Astrocyte of the spinal cord (primary cell): ENCODE data around the gene MTMR3.
"Not testable (repeated sequence)": the region's sequence is repeated elsewhere in the genome, so short reads cannot be mapped to it uniquely, and the experiment has no call there.

ENCODE experiments used
- DNase-seq: peaks from one replicate; pipeline ENCODE4 v3.0.0; 2011; ENCODE audit warnings: low read depth, low spot score
- H3K4me3 ChIP-seq: 2 replicates; pipeline ENCODE4 v1.5.1; 2011; ENCODE audit warnings: low read depth, mild to moderate bottlenecking, low read length, moderate library complexity
- in situ Hi-C: cut with HindIII; loops from 2 replicates; pipeline ENCODE4 v1.10.0; 2017; ENCODE audit warnings: low sequenced_read_pairs
- TF ChIP-seq, protein P1 (sequence below): IDR thresholded peaks from 2 replicates; pipeline ENCODE4 v1.5.1; 2012; ENCODE audit warnings: low read depth, mild to moderate bottlenecking, low read length, inconsistent platforms

The MTMR3 gene

DNA sequence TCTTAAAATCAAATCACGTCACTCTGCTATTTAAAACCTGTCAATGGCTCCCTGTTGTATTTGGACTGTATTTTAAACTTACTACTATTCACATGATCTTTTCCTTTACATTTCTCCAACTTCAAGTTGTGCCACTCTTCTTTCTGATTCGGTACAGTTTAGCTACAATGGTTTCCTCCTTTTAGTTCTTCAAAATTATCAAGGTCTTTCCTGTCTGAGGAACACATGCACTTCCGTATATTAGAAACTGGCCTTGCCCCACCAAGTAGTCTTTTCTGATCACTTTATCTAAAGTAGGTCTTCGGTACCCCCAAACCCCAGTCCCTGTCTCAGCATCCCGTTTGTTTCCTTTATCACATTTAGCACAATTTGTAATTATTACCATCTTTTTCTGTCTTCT lies 81.8 kb downstream of the MTMR3 start:
- TF ChIP-seq, protein P1, sequence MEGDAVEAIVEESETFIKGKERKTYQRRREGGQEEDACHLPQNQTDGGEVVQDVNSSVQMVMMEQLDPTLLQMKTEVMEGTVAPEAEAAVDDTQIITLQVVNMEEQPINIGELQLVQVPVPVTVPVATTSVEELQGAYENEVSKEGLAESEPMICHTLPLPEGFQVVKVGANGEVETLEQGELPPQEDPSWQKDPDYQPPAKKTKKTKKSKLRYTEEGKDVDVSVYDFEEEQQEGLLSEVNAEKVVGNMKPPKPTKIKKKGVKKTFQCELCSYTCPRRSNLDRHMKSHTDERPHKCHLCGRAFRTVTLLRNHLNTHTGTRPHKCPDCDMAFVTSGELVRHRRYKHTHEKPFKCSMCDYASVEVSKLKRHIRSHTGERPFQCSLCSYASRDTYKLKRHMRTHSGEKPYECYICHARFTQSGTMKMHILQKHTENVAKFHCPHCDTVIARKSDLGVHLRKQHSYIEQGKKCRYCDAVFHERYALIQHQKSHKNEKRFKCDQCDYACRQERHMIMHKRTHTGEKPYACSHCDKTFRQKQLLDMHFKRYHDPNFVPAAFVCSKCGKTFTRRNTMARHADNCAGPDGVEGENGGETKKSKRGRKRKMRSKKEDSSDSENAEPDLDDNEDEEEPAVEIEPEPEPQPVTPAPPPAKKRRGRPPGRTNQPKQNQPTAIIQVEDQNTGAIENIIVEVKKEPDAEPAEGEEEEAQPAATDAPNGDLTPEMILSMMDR: no peak
- no peak for DNase-seq
- no peak overlapping the region for H3K4me3 ChIP-seq
- in situ Hi-C loops: no loop called here

DNA sequence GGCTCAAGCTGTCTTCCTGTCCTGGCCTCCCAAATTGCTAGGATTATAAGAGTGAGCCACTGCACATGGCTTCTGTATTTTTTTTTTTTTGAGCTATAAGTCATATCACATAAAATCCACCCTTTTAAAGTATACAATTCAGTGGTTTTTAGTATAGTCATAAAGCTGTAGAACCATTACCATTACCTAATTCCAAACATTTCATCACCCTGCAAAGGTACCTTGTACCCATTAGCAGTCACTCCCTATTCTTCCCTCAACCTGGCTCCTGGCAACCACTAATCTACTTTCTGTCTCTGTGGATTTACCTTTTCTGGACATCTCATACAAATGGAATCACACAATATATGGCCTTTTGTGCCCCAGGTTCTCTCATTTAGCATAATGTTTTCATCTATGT lies 84.5 kb downstream of the MTMR3 start:
- no peak for DNase-seq
- TF ChIP-seq, protein P1: no peak
- H3K4me3 ChIP-seq: no peak overlapping the region
- in situ Hi-C loops: no loop called here

DNA sequence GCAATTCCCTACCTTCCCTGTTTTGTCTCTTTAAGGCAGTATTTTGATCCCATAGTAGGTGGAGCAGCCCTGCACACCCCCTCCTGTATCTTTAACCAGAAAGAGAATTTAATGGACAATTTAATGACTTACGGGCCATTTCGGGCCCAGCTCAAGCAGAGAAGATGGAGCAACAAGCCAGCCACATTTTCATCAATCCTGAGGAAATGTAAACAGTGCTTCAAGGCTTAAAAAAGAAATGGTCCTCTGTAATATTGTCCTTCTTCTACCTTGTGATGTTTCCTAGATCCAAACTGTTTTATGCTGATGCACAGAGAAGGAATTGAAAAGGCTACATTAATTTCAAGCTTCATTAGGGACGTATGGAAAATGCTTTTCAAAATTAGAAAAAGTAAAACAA lies 88.6 kb downstream of the MTMR3 start:
- in situ Hi-C loops: no loop called here
- no peak overlapping the region for H3K4me3 ChIP-seq
- TF ChIP-seq, protein P1: no peak
- no peak for DNase-seq

DNA sequence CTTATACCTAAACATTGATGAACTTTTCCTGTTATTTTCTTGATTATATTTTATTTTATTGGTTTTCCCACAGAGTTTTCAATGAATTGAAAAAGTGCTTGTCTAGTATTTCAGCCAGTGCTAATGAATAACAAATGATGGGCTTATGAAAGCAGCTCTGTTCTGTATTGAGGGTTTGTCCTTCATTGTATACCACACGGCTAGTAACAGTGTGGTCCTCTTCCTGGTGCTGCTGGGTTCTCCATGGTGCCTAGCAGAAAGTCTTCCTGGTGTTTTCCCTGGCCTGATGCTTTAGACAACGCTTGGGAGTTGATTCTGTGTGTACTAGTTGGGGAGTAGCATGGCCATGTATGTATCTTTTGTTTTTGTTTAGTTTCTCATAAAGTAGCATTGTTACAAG lies 89.1 kb downstream of the MTMR3 start:
- DNase-seq: no peak
- TF ChIP-seq, protein P1: no peak
- no peak overlapping the region for H3K4me3 ChIP-seq
- in situ Hi-C loops: no loop called here

DNA sequence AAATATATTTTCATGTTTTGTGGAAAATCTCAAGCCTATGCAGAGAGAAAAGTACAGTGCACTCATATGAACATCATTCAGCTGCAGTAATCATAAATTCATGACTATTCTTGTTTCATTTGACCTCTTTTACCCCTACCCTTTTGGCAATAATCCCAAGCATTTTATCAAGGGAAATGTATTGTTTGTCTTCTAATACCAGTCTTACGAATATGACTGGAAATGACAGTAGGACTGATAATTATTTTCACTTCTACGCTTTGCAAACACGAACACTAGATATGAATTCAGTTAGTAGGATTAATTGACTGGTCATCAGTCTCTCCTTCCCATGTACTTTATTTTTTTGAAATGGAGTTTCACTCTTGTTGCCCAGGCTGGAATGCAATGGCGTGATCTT lies 90.3 kb downstream of the MTMR3 start:
- no peak for DNase-seq
- in situ Hi-C loops: no loop called here
- no peak overlapping the region for H3K4me3 ChIP-seq
- TF ChIP-seq, protein P1: no peak

DNA sequence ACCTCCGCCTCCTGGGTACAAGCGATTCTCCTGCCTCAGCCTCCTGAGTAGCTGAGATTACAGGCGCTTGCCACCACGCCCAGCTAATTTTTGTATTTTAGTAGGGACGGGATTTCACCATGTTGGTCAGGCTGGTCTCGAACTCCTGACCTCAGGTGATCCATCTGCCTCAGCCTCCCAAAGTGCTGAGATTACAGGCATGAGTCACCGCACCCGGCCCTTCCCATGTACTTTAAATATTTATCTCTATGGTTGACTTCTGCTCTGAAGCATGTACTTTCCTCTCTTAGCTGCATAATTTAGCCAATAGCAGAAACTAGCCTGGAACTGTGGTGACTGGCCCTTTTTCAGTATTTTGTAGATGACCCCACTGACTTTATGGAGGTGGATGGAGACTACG lies 90.7 kb downstream of the MTMR3 start:
- H3K4me3 ChIP-seq, DNase-seq, in situ Hi-C loops: not testable (repeated sequence)

DNA sequence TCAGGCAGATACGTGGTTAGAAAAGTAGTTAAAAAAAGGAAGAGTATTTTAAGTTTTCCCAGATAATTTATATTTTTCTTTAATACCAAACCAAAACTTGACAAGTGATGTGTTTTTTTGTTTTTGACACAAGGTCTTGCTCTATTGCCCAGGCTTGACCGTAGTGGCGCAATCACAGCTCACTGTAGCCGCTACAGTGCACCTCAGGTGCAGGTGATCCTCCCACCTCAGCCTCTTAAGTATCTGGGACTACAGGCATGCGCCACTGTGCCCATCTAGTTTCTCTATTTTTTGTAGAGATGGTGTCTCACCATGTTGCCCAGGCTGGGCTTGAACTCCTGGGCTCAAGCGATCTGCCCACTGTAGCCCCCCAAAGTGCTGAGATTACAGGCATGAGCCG lies 92.5 kb downstream of the MTMR3 start:
- DNase-seq: no peak
- H3K4me3 ChIP-seq: no peak overlapping the region
- TF ChIP-seq, protein P1: no peak
- in situ Hi-C loops: no loop called here
